ENCODE data around the gene THRB.

GRCh38 chr3:24101676-24102168 is 392.9 kb downstream of the THRB start:
- TF ChIP-seq, protein P1, sequence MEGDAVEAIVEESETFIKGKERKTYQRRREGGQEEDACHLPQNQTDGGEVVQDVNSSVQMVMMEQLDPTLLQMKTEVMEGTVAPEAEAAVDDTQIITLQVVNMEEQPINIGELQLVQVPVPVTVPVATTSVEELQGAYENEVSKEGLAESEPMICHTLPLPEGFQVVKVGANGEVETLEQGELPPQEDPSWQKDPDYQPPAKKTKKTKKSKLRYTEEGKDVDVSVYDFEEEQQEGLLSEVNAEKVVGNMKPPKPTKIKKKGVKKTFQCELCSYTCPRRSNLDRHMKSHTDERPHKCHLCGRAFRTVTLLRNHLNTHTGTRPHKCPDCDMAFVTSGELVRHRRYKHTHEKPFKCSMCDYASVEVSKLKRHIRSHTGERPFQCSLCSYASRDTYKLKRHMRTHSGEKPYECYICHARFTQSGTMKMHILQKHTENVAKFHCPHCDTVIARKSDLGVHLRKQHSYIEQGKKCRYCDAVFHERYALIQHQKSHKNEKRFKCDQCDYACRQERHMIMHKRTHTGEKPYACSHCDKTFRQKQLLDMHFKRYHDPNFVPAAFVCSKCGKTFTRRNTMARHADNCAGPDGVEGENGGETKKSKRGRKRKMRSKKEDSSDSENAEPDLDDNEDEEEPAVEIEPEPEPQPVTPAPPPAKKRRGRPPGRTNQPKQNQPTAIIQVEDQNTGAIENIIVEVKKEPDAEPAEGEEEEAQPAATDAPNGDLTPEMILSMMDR (conservative IDR thresholded peaks at IDR 0.05; ENCODE audit: low read length): no peak
- no peak for TF ChIP-seq EZH2phosphoT487 (IDR thresholded peaks at IDR 0.05; ENCODE audit: borderline replicate concordance)

All from Loucy (cell line).